Liver (tissue), 3 donors: ENCODE results near the gene DGCR8.

ENCODE experiments used
- ATF3 ChIP-seq: IDR thresholded peaks from 2 replicates; pipeline ENCODE4 v1.6.1; 2016; ENCODE audit warnings: antibody characterized with exemption
- CTCF ChIP-seq: fragments of 150-350 bp; IDR thresholded peaks from 2 replicates; pipeline ENCODE4 v1.5.1; 2017; ENCODE audit warnings: improper control_type of control experiment, low read depth, low read length; ENCODE audit not compliant: missing input control
- EGR1 ChIP-seq, 2 donors: IDR thresholded peaks; 2 replicates each; pipeline ENCODE4 v1.6.1; 2016 to 2018; ENCODE audit warnings: antibody characterized with exemption in 2 of 2, low read depth in 2 of 2
- GABPA ChIP-seq, 2 donors: IDR thresholded peaks in 1 of 2; conservative IDR thresholded peaks in 1 of 2; 2 replicates each; pipeline ENCODE4 v1.6.1; 2016; ENCODE audit warnings: antibody characterized with exemption in 2 of 2, mild to moderate bottlenecking in 1 of 2, moderate library complexity in 1 of 2
- HNF4A ChIP-seq, 2 donors: conservative IDR thresholded peaks; 2 replicates each; pipeline ENCODE4 v1.6.1; 2016; ENCODE audit warnings: antibody characterized with exemption in 2 of 2, mild to moderate bottlenecking in 2 of 2
- MAX ChIP-seq: IDR thresholded peaks from 2 replicates; pipeline ENCODE4 v1.6.1; 2016; ENCODE audit warnings: antibody characterized with exemption
- REST ChIP-seq: IDR thresholded peaks from 2 replicates; pipeline ENCODE4 v1.6.1; 2016; ENCODE audit warnings: antibody characterized with exemption, mild to moderate bottlenecking
- SP1 ChIP-seq: IDR thresholded peaks from 2 replicates; pipeline ENCODE4 v1.6.1; 2018; ENCODE audit warnings: antibody characterized with exemption, mild to moderate bottlenecking
- donor health status: healthy.
- donor health status: healthy.

GRCh38 chr22:20052309-20053259 lies 27.5 kb upstream of the DGCR8 start:
- TF ChIP-seq CTCF (no peak), GABPA (IDR thresholded peaks at IDR 0.05 in 1 of 2, conservative IDR thresholded peaks at IDR 0.05 in 1 of 2) (no peak), REST (no peak), EGR1 (IDR thresholded peaks at IDR 0.05; ENCODE audit: low read depth in 2 of 2) (no peak), ATF3 (no peak), MAX (no peak), SP1 (no peak), HNF4A (conservative IDR thresholded peaks at IDR 0.05) (no peak)
